Measurements from ENCODE around the gene LAMC1.

The LAMC1 gene

DNA sequence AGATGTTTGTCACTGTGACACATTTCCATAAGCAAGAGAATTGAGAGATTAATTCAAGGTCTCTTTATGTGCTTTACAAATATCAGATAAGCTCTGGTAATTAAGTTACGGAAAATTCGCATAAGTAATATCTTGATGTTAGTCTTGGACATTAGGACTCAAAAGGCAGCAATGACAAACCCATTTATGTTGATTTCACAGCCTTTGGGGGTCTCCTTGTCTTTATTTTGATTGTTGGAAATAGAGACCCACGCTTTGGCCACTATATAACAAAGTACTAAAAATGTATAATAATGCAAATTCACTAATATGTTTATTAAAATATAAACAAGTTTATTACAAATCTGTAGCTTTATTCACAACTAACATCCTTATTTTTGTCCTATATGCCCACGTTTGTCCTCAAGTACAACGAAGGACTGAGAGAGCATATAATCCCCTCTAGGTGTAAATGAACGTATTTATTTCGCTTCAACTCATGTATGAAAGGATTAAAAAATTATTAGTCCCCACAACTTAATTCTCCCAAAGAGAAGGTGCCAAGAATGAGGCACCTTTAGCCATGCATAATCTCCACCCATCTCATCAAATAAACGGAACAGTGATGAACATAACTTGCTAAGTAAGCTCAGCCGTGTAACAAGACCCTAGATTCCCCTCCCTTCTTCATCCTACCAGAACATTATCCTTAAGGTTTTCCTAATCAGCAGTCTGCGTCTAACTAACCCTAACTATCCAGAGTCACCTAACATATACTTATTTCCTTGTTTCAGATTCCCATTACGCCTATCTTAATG is 1.6 kb upstream of the LAMC1 start:
- DNase-seq = no peak

DNA sequence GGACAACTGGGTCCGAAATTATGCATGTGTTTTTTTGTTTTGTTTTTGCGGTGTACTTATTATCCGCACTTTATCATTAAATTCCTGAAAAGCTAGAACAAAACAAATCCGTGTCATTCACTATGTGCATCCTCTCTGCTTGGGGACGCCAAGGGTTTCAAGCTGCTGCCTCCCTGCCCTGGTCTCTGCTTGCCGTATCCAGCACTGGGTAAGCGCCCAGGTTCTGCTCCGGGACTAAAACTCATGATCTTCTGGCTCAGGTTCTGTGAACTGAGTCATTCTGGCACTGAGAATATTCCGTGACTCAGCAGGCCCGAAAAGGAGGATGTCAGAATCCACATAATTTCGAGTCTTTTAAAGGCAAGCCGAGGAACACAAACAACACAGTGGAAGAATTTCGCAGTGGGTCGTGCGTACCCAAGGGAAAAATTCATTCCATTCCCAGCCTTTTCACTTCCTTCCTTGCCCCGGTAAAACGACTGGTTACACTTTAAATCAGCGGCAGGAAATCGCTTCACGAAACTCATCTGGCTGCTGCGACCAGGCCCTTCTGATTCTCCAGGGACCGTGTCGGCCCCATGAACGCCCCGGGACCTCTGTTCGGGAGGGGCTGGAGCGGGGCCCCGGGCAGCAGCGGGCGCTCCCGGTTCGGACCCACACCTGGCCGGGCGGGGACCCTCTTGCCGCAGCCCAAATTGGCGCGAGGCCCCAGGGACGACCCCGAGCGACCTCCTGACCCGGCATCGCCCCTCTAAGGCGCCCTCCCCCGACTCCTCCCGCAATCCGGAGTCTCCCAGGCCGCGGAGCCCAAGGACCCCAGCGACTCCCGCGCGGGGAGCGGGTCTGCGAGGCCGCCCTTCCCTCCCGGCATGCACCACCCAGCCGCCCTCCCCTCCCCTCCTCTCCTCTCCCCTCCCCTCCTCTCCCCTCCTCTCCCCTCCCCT is 746 bp upstream of the LAMC1 start:
- DNase-seq = peak; percentile 46

DNA sequence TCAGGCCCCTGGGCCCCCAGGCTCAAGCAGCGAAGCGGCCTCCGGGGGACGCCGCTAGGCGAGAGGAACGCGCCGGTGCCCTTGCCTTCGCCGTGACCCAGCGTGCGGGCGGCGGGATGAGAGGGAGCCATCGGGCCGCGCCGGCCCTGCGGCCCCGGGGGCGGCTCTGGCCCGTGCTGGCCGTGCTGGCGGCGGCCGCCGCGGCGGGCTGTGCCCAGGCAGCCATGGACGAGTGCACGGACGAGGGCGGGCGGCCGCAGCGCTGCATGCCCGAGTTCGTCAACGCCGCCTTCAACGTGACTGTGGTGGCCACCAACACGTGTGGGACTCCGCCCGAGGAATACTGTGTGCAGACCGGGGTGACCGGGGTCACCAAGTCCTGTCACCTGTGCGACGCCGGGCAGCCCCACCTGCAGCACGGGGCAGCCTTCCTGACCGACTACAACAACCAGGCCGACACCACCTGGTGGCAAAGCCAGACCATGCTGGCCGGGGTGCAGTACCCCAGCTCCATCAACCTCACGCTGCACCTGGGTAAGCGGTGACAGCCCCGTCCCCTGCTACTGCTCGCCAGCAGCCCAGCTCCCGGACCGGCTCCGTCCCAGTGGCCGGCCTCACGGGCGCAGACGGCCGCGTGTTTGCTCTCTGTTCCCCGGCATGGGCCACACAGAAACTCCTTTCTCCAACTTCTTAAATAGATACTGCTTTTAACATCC is 539 bp downstream of the LAMC1 start:
- DNase-seq = peak; percentile 66

DNA sequence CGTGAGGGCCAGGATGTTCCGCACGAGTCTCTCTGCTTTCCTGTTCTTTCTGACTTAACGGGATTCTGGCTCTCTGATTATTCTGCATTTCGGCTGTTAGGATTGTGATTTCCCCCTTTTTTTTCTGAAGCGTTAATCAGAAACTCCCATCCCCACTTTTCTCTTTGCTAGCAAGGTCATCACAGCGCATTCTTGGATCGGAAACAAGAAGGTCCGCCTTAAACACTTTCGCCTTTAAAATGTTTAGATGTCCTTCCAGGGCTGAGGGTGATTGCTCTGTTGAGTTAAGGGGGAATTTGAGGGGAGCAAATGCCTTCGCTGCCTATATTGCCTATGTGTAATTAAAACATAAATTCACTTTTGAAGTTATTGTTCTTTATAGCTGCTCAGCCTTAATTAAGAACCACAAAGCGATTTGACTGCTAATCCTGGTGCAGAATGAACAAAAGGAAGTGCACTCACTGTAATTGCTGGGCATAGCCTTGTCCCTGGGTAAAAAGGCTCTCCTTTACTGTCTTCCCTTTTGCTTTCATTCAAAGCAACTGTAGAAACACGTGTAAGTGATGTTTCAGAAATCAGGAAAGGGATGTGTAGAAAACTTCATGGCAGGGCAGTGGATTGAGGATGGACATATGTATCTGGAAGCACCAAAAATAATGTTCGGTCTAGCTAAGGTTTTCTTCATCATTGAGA is 1.2 kb downstream of the LAMC1 start:
- DNase-seq = no peak

DNA sequence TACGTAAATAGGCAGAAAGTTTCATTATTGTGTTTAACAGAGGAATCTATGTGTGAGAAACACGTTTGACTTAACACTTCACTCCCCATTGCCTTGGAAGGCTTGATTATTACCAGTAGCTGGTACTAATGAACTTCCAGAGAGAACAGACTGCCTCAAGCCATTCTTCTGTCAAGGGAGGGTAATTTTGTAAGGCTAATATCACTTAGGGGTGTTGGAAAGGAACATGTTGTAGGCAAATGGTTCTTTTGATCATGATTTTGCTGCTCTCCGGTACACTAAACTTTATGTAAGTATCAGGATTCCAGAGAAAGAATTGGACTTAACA is 1.8 kb downstream of the LAMC1 start:
- no peak for DNase-seq

DNA sequence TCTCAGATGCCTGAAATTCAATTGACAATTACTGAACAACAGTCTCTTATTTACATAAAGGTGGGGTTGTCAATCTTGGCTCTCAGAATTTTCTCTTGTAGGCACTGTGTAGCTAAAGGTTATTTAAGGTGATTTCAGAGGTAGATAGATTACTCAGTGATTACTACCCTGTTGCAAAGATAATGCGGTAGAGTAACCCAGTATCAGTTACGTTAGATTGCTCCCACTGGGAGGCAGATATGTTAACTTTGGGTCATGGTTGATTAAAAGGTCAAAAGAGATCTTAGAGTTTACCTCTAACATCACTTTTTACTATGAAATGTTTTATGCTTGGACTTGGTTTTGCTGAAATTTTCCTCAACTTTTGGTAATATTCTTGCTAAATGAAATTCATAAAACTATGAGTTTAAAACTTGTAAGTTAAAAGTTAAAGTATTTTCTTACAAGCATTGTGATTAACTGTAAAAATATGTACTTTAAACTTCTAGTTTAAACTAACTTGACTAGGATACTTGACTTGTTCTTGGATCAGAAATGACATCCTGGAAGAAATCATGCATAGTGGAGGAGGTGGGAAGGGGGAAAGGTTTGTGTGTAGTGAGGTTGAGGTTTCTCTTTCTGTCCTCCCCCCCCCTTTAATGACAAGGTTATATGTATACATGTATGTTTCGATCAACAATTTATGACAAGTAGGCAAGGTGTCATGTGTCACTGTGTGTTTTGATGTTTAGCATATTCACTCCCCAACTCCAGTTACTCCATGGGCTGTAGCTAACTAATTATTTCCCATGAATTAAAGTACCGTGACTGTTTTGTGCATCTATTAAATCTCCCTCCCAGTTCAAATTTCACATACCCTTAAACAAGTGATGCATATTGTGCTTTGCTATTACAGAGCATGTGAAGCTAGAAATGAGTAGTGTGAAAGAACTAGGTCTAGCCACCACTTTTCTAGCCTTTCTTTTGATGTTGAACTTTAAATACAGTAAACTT is 2.9 kb downstream of the LAMC1 start:
- no peak for DNase-seq

DNA sequence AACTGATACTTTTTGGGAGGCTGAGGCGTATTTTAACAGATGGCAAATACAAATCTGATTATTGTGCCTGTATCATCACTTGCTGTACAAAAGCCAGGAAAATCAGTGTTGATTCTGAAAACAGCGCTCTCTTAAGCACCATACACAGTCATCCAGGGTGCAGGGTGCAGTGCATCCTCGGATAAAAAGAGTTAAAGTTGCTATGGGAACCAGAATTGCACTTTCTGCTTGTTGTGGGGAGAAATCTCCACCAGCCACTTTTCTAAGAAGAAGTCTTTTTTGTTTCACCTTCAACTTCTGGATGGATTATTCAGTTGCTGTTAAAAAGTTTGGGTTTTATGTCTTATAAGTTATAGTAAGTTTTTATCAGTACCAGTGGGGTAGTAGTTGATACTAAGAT is 3.8 kb downstream of the LAMC1 start:
- no peak for DNase-seq

DNA sequence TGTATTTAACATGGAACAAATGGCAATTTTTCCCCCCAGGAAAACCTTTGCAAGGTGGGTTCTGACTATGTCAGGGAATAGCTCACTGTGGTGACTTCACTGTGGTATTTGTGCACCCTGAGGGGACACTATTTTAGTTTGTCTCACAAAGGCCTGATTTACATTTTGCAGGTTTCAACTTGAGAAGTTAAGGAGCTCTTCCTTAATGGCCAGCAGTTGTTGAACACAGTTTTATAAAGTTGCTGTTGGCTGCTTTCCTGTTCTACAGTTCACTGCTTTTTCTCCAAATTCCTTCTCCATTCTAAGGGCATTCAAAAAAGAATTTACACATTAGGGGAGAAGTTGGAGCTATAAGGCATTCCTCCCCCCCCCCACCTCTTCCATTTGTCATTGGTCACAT is 4.6 kb downstream of the LAMC1 start:
- no peak for DNase-seq

DNA sequence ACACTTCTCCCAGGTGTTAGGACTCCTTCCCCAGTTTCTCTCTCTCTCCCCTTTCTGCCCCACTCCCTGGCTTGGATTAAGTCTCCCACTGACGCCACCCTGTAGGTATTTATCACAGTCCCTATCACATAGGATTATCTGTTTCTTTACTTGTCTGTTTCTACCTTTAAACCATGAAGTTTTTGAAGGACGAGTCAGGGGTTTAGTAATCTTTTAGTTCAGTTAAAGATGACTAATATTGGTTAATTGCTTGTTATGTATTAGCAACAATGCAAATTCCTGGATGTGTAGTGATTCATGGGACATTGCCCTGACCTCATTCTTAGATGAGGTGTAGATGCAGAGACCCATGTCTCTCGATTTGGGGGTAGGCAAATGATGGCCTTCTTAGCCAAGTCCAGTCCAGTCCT is 6.4 kb downstream of the LAMC1 start:
- DNase-seq = no peak

DNA sequence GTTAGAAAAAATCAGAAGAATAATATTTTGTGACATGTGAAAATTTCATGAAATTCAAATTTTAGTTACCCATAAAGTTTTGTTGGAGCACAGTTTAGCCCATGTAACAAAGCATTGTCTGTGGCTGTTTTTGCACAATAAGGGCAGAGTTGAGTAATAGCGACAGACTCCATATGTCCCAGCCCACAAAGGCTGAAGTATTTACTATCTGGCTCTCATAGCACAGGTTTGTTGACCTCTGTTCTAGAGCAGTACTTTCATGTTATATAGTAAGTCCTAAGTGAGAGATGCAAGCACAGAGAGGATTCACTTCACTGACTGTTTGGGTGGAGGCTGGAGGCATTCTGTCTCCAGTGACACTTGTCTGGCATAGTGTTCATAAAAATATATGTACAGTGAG is 6.8 kb downstream of the LAMC1 start:
- DNase-seq = peak; percentile 56

DNA sequence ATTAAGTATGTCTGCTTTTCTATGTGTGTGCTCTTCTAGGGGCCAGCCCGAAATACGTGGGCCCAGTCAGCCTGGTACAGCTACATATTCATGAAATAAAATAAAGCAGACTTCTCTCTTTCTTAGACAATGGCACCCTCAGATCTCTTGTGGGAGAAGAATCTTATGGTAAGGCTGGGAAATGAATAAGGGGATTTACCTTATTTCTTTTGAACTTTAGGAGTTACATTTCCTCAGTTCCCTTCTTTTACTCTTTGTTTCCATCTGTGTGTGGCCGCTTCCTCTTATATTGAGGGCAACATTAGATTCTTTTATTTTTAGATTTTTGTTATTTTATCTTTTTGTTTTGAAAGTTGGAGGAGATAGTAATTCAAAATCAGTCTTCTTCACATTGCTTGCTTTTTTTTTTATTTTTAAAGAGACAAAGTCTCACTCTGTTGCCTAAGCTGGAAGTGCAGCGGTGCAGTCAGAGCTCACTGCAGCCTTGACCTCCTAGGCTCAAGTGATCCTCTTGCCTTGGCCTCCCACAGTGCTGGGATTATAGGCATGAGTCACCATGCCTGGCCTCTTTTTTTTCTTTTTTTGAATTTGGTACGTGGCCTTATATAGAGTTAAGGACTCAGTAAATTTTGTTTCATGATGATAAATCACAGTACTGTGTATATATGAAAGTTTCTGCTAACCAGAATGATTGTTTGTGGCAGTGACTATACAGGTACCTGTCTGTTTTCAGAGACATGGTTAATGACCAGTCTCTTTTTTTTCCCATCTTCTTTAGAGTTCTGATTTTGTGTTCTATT is 9.1 kb downstream of the LAMC1 start:
- DNase-seq = no peak

DNA sequence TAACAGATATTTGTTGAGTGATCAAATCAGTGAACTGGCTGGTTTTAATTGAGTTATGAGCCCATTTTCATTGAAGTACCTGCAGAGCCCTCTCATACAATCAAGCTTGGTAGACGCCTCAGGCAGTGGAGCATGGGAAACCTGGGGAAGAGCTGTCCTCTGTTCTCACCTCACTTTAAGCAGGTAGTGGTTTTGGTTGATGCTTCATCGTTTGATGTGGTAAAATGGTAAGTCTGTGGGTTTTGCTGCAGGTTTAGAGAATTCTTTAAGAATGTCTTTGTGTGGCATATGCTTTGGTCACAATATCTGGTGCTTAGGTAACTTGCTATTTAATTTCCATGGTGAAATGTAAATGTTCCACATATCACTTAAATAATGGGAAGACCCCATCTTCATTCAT is 10.0 kb downstream of the LAMC1 start:
- DNase-seq = no peak

DNA sequence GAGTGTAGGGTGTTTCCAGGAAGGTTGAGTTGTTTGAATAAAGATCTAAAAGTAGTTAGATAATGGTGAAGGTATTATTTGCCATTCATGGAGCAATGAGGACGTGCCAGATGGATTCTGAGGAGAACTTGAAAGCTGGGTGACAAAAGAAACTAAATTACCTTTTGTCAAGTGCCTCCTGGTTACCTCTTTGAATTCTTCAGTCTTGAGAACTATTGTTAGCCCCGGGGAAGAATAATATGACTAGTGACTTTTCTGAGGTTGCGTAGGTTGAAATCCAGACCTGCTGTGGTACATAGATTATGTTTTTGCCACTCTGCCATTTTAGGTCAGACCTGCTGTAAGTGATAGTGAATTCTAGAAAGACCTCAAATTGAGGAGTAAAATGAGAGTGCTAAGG is 11.5 kb downstream of the LAMC1 start:
- no peak for DNase-seq

DNA sequence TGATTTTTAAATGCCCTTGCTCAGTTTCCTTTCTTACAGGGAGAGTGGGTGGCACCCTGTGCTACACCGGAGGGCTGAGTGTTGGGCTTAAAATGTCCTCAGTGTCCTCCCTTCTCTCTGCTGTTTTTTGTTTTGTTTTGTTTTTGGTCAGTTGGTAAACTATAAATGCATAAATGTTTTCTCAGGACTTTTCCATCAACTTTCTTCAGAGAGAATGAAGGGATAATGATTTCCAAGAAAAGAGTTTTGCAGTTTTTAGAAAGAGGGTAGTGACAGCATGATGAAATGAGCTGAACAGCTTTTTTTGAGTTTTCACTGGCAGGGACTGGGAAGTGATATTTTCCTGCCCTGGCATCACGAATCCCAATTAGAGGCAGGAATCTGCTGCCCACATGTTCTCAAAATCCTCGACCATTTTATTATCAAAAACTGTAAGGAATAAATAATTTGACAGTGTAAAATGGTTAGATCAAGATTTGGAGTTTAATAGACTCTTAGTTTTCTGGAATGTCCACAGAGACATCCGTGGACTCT is 15.2 kb downstream of the LAMC1 start:
- DNase-seq = no peak

DNA sequence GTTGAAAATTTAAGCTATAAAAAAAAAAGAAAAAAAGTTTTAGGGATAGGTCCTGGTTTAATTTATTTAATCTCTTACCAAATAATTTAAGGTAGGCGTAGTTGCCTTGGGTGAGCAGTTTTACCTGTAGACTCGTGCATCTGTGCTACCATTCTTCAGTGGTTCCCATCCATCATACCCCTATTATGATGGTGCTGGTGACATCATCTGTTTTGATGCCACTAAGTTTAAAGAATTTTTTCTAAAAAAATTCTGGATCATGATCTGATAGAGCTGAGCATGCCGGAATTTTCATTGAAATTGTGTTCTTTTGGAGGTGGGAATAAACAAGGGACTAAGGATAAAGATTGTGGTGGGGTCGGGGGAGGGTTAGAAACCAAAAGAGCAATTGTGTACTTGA is 15.7 kb downstream of the LAMC1 start:
- DNase-seq = no peak

DNA sequence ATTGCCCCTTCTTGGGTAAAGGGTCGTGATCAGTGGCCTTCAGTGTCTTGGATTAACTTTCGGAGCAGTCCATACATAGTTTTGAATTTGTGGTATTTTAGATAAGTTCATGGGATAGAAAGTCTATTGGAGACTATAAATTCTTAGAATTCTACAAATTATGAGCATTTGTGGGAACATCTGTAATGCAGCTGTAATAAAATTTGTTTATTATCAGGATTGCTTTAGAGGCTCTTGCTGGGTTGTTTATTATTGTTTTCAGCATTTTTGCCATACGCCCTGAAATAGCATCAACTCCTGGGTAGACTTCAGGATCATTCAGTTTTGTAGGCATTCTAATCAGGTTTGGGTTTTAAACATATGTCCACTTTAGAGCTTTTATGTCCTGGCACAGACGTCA is 16.1 kb downstream of the LAMC1 start:
- DNase-seq = no peak

DNA sequence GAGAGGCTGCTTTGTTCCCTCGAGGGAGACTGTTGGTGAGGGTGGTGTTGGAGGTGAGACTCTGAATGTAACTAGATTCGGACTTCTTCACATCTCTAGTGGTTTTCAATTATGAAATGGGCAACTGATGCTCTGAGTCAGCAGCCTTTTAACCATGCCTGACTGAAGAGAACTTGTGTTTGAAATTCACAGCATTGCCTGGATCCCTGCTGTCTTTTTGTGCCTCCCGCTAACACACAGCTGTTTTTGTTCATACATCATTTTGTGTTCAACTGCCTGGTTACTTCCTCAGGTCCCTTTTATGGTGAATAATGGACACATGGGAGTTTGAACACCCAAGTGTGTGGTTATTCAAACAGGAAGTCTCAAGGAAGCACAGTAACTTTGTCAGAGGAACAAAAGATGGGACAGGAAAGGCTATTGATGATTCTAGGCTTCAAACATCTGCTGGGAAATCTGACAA is 16.8 kb downstream of the LAMC1 start:
- DNase-seq = peak; percentile 42

DNA sequence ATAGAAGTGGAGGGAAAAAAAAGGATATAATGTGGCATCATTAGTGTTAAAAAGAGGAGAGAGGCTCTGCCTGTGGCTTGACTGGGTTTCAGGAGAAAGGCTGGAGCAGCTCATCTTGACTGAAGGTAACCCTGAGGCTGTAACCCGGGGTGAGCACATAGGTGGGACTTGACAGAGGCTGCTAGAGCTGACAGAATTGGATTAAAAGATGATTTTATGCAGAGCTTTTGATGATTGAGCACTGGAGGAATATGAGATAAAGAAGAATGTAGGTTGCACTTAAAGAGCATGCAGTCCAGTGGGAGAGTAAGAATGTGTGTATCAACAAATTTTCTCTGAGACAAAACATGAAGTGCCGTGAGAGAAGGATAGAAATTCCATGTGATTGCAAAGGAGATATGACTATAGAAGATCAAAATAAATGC is 17.3 kb downstream of the LAMC1 start:
- DNase-seq = no peak

DNA sequence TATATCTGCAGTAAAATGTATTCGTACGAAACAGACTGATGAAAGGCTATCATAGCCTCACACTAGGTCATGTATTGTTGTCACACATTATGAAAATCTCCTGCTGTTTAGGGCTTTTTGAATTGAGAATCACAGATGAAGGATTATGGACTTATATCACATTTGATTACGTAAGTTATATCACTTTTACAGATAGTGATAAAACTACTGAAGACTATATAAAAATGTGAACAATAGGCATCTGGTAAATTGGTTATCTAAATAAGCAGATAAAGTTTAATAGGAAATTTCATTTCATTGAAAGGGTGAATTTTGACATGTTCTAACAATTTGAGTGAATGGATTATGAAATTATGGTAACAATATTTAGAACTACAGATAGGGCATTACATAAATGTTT is 20.0 kb downstream of the LAMC1 start:
- no peak for DNase-seq

Measured in hematopoietic multipotent progenitor cell treated with erythropoietin and hydrocortisone succinate and interleukin-3 and kit ligand, for 4 days (in vitro differentiated cells).